Mucosa of descending colon (tissue), 3 donors: Measurements from ENCODE around the gene GPS1. TPM values are rescaled to one million over a fixed set of nuclear protein-coding genes. Genes with fewer than 3 reads are reported as not detected.

Experiments used
- ATAC-seq: fragments of 200-7000 bp; cut with Tn5 transposase; one replicate; pipeline ENCODE4 v1.9.1; 2020; ENCODE audit warnings: mild to moderate bottlenecking, moderate library complexity
- DNase-seq, 3 donors: peaks; one replicate each; pipeline ENCODE4 v3.0.0-alpha.2; 2020
- H3K36me3 ChIP-seq: fragments of 200-600 bp; one replicate; pipeline ENCODE4 v1.8.0; 2021; ENCODE audit warnings: low read depth, mild to moderate bottlenecking
- H3K4me1 ChIP-seq: fragments of 200-600 bp; one replicate; pipeline ENCODE4 v1.8.0; 2021; ENCODE audit warnings: low read depth, mild to moderate bottlenecking
- H3K4me3 ChIP-seq: fragments of 200-600 bp; one replicate; pipeline ENCODE4 v1.8.0; 2021; ENCODE audit warnings: mild to moderate bottlenecking
- H3K9me3 ChIP-seq: fragments of 200-600 bp; one replicate; pipeline ENCODE4 v1.8.0; 2021; ENCODE audit warnings: mild to moderate bottlenecking
- CTCF ChIP-seq: fragments of 200-600 bp; IDR thresholded peaks from one replicate; pipeline ENCODE4 v1.8.0; 2022; ENCODE audit warnings: antibody characterized with exemption, mild to moderate bottlenecking
- intact Hi-C, 2 donors: fragments of 100-400 bp; cut with DNase I in 1 of 2; cut with micrococcal nuclease in 1 of 2; formaldehyde crosslinking; loops; one replicate each; pipeline versions ENCODE4 v1.11.0 to v1.11.1; 2022; cut with DNase I, micrococcal nuclease
- total RNA-seq, 3 donors: library from RNA; stranded (reverse); fragmentation: NEBNext Ultra II Directional in 2 of 3; extraction: Animal tissue kit (Norgen Biotek cat#: 25700) in 2 of 3; gene quantifications; one replicate each; pipeline versions ENCODE4 v1.2.1 to v1.2.4, GENCODE V29; 2021 to 2023
- donor health status: DM: no; HTN: no; CAD: no; lungs with moderate emphysema.
- donor health status: DM: no; HTN: no; CAD: no.
- donor health status: DM: no; HTN: yes; CAD: no.

The GPS1 gene
- total RNA-seq, 3 donors from 2014 or later, result 73.6 to 81.6 (median 80.4) TPM

GRCh38 chr17:82097184-82097918 is 45.7 kb downstream of the GPS1 start:
- intact Hi-C loops, result no loop called here
- ATAC-seq (peak; percentile 27), DNase-seq (peak; percentile 44 to 78 (median 72))
- Histone ChIP-seq H3K4me1 (peaks cover 33% of the 10 kb centered on the region), H3K36me3 (peaks cover 9% of the 10 kb centered on the region), H3K9me3 (no peaks in the 10 kb centered on the region), H3K4me3 (peak overlapping the region; percentile 81)
- no peak for TF ChIP-seq CTCF

- TF ChIP-seq CTCF, result no peak
- Histone ChIP-seq H3K9me3 (no peaks in the 10 kb centered on the region), H3K4me3 (peak overlapping the region; percentile 81), H3K4me1 (peaks cover 33% of the 10 kb centered on the region), H3K36me3 (peaks cover 7% of the 10 kb centered on the region)
- DNase-seq (no peak), ATAC-seq (no peak)
- intact Hi-C loops, result no loop called here
Measured at GRCh38 chr17:82097919-82098168, 46.1 kb downstream of the GPS1 start.

- peak; percentile 83 for ATAC-seq
- peak; percentile 50 for TF ChIP-seq CTCF
- intact Hi-C loops, result no loop called here
- Histone ChIP-seq H3K4me1 (peaks cover 33% of the 10 kb centered on the region), H3K9me3 (no peaks in the 10 kb centered on the region), H3K4me3 (peak within 1 kb of the TSS; percentile 81), H3K36me3 (peaks cover 2% of the 10 kb centered on the region)
- DNase-seq, result peak; percentile 97 to 98 (median 98)
Measured at GRCh38 chr17:82098169-82098938, 46.7 kb downstream of the GPS1 start, which contains the start of gene FASN. TSS of gene FASN (minus strand) at chr17:82098236. CDS start at chr17:82096445, 1,791 bp downstream.

GRCh38 chr17:82098939-82099763 is 47.5 kb downstream of the GPS1 start:
- ATAC-seq (peak; percentile 8), DNase-seq (peak in 2 of 3 donors; percentile 36 to 76)
- Histone ChIP-seq H3K36me3 (no peaks in the 10 kb centered on the region), H3K9me3 (no peaks in the 10 kb centered on the region), H3K4me3 (peak overlapping the region; percentile 27), H3K4me1 (peaks cover 39% of the 10 kb centered on the region)
- no peak for TF ChIP-seq CTCF
- intact Hi-C loops, result no loop called here

- TF ChIP-seq CTCF, result no peak
- DNase-seq, result peak in 2 of 3 donors; percentile 39 to 58
- intact Hi-C loops, result no loop called here
- Histone ChIP-seq H3K4me1 (peaks cover 41% of the 10 kb centered on the region), H3K9me3 (no peaks in the 10 kb centered on the region), H3K36me3 (no peaks in the 10 kb centered on the region), H3K4me3 (no peak overlapping the region)
- no peak for ATAC-seq
Measured at GRCh38 chr17:82100502-82101298, 49.0 kb downstream of the GPS1 start.
